Right forelimb (tissue), 1 donor: ENCODE data around the gene CNTN5.

Experiments
- DNase-seq: peaks from one replicate; pipeline ENCODE4 v3.0.0-alpha.2; 2018

Gene CNTN5

DNA sequence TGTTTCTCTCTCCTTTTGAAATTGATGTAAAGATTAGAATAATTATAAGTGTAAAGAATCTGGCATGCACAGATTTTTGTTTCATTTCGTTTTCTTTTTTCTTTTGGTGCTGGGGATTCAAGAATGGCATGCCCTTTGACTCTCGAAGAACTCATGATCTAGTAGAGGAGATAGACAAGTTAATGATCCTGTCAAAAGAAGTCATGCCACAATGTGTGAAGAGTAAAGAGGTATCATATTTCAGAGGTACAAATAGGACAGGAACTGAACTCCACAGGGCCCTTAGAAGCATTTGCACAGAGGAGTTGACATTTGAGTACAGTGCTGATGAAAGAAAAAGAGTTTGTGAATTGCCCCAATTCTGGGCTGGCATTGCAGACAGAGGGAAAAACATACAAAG, 958.3 kb downstream of the CNTN5 start:
- no peak for DNase-seq

DNA sequence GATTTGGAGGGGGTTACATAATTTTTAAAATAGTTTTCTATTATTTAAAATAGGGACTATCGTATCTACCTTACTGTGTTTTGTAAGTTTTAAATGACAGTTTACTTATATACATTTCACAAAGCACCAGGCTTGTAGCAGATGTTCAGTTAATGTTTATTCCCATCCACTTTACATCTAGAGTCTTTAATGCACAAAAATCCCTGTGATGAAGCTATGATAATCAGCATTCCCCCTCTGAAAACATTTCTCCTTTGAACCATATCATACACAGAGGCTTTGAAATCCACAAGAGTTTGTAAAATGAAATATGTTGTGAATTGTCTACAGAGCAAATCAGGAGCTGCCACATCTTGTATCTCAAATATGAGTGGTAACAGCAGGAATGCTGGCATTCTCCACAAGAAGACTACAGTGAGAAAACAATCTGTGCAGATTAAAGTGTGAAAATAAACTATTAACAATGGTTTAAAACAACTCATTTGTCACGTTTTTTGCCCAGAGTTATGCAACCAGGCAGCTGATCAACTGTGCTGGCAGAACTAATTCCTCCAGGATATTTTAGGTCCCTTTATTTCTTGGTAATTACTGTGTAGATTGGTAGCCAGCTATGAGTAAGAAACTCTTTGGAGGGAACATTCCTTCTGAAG, 967.2 kb downstream of the CNTN5 start:
- DNase-seq = no peak

DNA sequence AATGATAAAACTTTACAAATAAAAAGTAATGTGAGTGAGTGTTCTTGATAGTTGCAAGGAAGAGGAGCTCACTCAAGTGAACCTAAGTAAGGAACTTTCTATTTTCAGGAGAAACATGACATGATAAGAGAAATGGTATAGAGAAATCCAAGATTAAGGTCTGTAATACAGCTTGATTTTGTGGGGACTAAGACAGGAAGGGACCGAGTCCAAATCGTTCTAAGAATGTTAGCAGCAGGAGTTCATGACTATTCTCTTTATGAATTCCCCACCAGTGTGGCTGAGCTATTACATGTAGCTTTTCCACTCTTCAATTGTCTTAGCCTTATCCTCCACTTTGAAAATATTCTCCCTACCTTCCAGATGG, 967.7 kb downstream of the CNTN5 start:
- no peak for DNase-seq

DNA sequence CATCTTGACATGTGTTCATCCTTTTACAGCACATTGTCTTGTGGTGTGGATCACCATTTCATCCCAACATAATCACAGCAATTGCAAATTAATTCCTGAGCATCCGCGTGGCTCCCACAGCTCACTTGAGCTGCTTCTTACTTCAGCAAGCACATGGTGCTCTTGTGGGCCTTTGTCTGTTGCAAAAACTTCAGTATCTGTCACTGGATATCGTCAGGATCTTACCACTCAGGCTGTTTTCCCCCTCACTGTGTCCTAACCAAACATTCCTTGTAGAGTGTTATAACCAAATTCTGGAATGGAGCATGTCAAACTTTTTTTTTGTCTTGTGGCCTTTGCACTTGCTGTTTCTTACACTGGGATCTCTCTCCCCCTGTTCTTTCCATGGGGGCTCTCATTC, 983.2 kb downstream of the CNTN5 start:
- DNase-seq = no peak

DNA sequence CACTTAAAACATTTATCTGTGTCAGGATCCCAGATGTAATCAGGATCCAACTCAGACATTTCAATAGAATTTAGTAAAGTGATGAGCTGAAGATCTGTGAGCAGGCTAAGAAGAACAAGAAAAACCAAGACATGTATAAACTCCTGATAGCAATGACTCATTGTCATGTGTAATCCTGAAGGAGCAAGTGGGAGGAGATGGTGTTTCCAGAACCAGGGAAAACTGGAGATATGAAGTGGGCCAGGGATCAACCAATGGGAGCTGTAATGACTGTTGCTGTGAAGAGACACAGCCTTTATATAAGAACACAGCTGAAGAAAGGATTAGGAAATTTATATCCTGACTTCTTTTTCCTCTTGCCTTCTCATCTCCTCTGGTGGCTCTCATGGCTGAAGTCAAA, 983.8 kb downstream of the CNTN5 start:
- no peak for DNase-seq

DNA sequence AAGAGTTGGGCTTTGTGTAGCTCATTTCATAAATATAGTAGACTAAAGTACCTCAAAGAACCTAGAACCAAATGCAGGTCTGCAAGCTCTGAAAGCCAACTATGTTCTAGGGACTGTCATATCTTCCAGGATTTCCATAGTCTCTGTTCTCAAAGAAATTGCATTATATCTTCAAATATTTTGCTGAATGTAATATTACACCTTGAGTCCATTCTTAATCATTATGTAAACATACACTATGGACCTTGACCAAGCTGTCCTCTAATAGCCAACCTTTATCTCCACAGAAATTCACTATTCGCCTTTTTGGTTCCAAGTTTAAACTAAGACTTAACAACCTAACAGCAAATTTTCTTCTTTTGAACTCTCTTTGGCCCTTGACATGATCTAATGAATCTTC, 987.7 kb downstream of the CNTN5 start:
- DNase-seq = no peak

DNA sequence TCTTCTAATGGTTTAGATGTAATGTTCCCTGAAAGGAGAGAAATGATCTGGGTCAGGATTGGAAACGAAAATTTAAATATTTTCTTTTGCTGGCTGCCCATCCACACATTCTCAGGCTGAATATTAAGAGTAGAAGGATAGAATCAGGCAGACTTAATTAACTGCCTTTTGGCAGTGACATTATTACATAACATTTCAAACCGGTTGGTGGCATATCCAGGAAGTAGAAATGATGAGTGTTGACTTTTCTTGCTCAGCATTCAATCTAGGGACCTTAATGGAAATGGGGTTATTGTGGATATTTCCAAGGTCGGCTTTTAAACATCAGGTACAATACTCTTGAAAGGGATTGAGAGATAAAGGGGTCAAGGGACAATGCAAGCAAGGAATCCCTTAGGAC, 989.0 kb downstream of the CNTN5 start:
- DNase-seq = no peak

DNA sequence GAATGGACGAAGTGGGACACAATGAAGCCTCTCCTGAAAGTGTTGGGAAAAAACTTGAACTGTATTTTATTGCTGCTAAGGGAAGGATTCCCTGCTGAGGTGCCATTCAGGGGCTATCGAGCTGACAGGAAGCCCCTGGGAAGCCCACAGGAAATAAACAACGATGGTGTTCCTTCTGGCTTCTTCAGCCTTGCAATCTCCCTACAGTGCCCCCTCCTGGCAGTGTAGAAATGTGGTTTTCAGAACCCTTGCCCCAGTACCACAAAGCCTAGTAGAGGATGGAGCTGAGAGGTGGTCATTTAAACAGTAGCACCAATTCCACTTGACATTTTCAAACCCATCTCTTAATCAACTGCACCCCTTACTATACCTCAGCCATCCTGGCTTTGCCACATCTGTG, 989.6 kb downstream of the CNTN5 start:
- DNase-seq = no peak

DNA sequence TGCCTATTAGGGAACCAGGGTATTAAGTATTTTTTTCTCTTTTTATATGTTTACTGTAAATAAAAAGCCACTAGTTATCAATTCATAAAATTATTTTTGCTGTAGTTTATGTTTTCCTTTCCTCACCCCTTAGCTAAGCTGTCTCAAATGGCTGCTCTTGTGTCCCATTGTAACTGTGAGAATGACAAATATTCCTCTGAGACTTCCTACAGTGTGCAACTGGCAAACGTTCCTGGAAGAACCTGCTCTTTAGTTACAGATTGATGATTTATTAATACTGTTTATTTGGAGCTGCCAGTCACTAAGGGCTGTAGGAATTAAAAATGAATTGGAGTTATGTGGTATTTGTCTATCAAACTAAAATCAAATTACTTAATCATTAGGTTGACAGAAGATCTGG, 990.9 kb downstream of the CNTN5 start:
- DNase-seq = no peak

DNA sequence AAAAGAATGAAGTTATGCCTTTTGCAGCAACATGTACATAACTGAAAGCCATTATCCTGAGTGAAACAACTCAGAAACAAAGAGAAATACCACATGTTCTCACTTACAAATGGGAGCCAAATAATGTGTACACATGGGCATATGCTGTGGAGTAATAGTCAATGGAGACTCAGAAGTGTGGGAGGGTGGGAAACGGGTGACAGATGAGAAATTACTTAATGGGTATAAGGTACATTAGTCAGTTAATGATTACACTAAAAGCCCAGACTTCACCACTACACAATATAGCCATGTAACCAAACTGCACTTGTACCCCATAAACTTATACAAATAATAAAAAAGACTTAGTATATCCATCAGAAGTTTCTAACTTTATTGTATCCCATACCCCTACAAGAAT, 992.3 kb downstream of the CNTN5 start:
- DNase-seq = no peak

DNA sequence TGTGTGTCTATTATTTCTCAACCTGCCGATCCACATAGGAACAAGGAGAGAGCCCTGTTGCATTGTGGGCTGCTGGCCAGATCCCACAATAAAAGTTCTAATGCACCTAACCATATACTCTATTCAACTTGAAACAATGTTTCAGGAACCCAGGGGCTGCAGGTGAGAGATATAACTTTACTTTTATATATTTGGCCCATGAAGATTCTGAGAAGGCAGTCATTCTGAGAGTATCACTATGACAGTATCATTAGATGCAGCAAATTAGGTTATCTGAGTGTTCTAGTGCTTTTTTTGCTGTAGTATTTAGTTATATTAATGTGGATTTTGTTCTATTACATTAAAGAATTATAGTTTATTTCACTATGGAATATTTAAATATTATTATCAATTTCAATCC, 1011.2 kb downstream of the CNTN5 start:
- no peak for DNase-seq

DNA sequence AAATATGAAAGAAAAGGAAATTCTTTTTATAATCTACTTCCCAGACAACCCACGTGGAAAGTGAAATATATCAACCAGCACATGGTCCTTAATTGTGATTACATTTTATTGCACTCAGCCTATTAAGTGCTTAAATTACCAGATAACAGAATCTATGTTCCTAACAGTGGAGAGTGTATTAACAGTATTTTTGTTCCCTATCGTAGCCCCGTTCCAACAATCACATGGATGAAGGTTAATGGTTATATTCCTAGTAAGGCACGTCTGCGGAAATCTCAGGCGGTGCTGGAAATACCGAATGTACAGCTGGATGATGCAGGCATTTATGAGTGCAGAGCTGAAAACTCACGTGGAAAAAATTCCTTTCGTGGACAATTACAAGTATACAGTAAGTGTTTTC, 1040.3 kb downstream of the CNTN5 start:
- DNase-seq = no peak

DNA sequence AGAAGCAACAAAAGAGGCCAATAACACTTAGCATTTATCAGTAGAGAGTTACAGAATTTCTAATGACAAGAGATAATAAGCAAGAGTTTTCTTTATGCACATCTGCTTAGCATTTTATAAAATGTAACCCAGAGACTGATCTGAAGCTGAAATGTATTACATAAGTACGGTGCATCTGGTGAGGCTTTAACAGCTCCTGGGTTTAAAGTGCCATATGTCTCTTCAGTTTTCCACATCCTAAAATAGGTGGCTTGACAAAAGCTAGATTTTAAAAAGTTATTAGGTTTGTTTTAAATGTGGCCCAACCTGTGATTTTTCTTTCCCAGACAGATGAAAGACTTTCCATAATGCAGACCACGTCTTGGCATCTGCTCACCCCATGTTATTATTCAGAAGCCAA, 1045.7 kb downstream of the CNTN5 start:
- DNase-seq = no peak

DNA sequence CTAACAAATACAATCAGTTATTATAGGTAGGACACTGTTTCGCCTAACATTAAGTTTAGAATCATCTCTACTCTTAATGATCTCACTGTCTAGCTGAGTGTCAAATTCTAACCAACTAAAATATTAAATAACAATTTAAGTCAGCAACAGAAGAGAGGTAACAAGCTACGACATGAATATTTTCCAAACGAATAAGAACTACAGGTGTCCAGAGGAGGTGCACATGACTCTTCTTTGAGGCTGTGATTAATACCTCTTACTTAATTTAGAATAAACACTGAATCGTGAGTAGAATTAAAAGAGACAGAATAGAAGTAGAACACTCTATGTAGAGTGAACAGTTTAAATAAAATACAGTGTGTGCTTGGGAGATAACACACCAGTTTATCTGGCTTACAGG, 1047.4 kb downstream of the CNTN5 start:
- no peak for DNase-seq

DNA sequence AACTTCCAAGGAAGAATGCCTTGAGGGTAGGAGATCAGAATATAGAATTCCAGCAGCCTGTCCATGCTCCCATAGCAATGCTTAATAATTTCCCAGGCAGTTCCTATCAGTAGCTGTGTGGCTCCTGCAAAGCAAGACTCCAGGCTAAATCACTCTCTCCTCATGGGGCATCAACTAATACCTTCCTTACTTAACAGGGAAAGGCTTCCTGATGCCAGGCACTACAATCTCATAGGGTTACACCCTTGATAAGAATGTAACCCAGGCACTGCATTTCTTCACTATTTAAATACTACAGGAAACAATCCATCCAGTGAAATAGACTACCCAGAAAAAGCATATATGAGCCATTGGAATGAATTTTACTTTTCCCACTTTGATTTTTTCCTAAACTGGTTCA, 1051.4 kb downstream of the CNTN5 start:
- no peak for DNase-seq

DNA sequence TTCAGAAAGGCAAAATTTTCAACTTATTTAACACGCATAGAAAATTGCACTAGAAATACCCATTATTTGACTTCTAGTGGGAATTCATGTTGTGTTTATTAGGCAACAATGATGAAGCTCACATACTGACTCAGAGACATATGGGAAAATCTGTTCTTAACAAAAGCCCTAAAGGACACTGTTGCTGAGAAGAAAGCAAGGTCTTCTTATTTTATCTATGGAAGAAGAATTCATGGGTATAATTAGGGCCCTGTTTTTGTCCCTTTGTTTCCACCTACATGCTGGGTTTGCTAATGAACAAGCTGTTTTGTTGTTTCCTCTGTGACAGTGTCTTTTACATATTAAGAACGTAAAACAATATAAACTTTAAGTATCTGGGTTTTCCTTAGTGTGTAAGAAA, 1059.6 kb downstream of the CNTN5 start:
- DNase-seq = no peak

DNA sequence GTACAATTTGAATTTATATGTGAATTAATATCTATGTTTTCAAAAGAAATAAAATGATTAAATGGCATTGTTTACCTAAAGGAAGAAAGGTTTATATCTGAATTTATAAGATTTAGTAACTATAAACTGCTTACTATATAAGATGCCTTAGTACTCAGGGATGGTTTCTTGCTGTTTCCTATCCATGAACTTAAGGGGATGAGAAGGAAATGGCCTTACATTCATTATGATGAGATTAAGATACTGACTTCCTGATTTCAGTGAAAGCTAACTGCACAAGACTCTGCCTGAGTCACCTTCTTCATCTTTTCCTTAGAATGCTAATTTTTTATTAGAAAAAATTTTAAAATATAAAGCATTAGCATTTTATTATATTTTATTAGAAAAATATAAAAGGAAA, 1060.1 kb downstream of the CNTN5 start:
- DNase-seq = no peak

DNA sequence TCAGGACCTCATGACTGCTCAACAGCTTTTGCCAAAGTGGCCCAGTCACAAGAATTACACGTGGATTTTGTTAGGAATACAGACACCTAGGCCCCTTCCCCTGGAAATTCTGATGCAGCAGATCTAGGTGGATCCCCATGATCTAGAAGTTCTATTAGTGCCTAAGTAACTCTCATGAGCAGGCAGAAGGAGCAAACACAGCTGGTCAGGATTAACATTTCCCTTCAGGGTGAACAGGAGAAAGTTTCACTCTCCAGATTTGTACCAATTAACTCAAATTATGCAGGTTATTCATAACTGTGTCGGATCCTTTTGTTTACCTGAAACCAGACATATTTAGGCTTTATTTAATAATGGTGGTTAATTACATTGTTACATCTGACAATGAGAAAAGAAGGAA, 1072.9 kb downstream of the CNTN5 start:
- DNase-seq = no peak

DNA sequence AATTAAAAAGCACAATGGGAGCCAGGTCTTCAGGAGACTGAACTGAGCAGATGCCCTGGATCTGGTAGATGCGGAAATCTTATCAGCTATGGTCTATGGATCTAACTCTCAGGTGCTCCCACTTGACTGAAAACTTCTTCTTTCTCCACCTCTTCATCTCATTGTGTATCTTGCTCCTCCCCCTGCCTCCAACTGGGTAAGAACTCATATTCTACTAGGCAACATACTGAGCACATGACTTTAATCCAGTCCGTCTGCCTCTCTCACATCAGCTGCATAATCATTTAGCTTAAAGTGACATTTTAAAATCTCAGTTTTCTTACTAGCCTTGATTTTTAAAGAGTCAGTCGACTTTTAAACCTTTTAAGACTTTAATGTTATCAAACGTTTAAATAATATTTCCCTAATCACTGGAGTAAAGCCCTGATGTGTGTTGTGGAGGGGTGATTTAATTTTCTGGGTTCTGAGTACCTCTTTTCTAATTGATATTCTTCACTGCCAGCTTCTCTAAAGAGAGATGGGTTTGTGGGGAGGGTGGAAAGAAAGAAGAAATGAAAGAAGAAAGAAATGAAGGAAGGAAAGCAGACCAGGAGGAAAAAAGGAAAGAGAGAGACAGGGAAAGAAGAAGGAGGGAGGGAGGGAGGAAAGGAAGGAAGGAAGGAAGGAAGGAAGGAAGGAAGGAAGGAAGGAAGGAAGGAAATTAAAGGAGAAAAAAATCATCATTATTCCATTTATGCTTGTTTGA, 1073.5 kb downstream of the CNTN5 start:
- DNase-seq = no peak

DNA sequence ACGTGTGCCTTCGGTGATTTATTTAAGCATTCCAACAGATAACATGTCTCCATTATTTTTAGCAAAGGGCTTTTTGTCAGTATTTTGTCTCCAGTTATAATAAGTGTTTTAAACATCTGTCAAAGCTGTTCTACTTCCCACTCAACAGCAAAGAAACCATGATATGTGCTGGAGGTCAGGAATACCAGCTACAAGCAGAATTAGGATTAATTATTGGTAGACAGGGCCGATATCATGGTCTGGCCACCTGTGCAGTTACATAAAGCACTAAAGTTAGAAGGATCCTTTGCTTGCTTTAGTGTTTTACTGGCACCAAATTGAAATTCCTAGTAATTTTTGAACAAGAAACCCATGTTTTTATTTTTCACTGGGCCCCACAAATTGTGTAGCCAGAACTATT, 1075.1 kb downstream of the CNTN5 start:
- DNase-seq = no peak

DNA sequence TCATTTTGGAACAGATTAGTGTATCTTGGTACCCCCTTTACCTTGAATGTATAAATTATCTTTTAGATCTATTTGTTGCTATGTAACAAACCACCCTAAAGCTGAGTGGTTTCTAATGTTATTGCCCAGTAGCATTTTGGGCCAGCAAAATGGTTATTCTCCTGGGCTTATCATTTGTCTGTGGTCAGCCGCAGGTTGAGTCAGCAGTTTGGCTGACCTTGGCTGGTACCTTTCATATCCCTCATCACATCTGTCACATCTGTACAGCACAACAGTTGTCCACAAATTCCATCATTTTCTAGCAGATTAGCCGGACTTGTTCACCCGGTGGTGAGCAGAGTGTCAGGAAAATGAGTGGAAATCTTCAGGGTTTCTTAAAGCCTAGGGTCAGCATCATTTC, 1077.8 kb downstream of the CNTN5 start:
- no peak for DNase-seq

DNA sequence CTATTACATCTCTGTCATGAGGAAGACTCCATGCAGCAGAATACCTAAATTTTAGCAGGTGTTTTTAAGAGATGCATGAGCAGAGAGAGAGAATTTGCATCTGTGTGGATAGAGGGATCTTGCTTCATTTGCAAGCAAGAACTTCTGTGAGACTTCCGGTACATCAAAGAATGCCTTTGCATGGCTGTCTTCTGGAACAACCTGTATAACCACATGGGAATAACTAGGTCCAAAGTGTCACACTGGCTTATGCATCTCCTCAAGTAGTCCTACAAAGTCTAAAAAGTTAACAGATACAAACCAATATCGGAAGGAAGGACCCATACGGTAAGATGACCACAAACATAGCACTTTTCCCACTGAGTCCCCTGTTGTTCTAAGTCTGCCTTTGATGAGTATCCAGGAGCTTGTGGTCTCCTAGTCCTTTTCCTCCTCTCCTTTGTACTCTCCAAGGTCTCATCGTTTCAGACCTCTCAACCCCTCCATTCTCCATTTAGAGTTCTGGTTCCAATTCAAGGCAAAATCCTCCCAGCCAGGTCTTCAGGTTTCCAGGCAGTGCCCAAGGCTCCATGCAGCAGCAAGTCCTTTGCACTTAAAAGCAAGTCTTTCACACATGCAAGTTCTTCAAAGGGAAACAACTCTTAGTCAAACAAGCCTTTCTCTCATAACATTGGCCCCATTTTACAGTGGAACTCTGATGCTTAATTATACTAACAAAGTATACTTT, 1084.7 kb downstream of the CNTN5 start:
- DNase-seq = no peak

DNA sequence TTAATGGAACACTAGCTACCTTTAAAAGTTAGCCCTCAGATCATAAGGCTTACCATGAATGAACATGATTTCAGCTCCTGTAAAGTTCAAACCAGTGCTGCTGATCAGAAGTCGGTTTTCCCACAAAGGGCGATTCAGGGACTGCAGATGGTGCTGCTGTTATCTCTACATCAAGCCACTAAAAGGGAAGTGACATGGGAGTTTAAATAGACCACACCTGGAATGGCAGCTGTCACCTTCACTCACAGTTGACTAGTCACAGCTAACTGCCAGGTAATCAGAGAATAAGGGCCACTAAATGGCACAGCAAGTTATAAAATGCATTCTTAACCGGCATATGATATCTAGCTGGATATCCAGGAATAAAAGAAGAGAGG, 1085.2 kb downstream of the CNTN5 start:
- no peak for DNase-seq

DNA sequence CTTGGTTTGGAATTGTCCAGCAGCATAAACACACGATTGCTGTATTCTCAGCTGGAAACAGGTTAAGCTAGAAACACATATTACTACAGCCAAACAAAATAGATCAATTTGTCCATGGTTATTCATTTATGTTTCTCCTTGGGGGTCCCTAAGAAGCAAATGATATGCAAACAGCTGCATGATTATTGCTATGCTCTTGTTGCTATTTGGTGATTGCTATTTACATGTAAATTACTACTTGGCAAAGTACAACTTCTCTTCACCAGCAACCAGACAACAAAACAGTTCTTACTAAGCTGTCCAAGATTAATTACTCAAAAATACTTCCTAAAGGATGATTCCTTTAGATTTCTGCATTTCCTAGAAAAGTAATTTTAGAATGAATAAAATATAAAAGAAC, 1098.4 kb downstream of the CNTN5 start:
- DNase-seq = no peak

DNA sequence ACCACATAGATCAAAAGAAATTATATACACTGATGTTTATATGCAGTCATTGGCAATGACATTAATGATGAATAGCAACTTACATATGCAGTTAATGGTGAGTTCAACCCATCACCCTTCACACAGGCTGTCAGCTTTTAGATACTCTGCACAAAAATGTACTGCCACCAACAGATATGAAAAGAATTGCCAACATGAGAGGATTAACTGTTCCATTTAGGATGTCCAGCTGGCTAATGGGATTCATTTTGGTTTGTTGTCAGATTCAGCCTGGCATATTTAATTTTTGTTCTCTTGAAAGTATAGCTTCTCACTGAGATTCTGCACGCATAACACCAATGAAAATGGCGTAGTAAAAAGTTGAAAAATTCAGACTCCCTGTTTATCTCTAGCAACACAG, 1112.4 kb downstream of the CNTN5 start:
- no peak for DNase-seq
